MV-4-11 (cell line): ENCODE results near the gene RBP3.

Experiments
- DNase-seq: peaks from one replicate; lab custom pipeline; 2025; lab: John Stamatoyannopoulos, UW

The RBP3 gene

DNA sequence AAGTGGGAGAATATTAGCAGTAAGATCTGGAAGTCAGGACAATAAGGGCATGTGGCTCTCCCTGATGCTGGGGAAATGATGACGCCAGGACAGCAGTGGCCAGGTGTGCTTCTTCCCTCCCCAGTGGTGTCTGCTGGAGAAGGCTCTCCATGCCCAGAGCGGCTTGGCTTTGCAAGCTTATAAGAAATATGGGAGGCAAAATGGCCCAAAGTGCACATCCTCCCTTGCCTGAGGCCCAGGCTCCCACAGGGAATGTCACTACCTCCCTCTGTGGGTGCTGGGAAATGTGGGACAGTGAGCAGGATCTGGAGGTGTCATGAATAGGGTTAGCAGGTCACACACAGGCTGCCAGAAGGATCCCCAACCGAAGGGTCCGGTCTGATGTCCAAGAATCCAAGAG lies 53.0 kb downstream of the RBP3 start:
- no peak for DNase-seq

DNA sequence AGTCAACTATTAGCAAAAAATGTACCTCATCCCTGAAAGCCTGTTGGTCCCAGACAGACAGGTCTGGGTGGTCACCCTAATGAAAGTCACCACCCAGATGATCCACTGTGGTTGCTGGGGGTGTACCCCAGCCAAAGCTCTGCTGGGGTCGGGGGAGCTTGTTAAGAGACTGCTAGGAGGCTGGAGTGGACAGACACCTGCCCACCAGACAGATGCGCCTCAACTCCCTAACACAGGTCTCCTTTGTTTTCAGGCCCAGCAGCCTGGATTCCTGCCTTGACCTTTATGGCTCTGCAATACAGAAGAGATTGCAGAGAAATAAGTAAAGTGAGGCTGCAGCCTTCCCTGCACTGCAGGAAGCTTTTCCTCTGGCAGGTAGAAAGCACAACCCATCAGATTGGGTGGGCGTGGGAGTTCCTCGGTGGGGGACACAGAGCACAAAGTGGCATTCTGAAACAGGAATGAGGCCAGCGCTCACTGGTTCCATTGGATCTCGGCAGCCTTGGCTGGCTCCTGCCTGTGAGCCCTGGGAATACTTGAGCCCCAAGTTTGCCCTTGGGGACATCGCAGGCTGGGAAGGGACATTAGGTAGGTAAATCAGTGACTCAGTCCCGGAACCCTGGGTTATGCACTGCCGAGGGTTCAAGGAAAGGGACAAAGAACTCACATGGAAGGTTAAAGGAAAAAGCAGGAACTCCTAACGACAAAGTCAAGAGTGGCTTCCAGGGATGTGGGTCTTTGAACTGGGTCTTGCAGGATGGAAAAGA lies 53.9 kb downstream of the RBP3 start:
- DNase-seq: no peak

DNA sequence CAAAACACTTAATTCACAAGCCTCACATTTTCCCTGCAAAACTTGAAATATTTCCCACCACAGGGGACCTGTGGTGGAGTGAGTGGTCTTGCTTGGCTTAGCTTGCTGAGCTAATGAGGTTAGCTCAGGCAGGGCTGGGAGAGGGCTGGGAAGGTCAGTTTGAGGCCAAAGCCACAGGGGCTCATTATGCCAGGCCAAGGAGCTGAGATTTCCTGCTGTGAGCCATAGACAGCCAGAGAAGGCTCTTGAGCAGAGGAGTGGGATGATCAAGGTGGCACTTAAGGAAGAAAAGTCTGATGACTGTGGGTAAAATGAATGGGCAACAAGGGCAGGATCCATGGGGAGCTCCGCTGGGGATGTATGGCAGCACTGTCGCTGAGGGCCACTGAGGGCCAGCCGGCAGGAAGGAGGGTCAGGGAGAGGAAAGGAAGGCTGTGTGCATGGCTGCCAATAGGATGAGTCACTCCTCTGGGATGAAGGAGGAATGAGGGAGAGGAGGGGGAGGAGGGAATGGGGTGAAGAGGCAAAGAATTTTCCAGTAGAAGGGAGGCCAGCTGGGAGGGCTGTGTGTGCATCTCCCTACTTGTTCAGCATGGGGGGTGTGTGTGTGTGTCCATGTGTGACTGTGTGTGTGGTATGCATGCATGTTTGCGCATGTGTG lies 54.6 kb downstream of the RBP3 start:
- no peak for DNase-seq

DNA sequence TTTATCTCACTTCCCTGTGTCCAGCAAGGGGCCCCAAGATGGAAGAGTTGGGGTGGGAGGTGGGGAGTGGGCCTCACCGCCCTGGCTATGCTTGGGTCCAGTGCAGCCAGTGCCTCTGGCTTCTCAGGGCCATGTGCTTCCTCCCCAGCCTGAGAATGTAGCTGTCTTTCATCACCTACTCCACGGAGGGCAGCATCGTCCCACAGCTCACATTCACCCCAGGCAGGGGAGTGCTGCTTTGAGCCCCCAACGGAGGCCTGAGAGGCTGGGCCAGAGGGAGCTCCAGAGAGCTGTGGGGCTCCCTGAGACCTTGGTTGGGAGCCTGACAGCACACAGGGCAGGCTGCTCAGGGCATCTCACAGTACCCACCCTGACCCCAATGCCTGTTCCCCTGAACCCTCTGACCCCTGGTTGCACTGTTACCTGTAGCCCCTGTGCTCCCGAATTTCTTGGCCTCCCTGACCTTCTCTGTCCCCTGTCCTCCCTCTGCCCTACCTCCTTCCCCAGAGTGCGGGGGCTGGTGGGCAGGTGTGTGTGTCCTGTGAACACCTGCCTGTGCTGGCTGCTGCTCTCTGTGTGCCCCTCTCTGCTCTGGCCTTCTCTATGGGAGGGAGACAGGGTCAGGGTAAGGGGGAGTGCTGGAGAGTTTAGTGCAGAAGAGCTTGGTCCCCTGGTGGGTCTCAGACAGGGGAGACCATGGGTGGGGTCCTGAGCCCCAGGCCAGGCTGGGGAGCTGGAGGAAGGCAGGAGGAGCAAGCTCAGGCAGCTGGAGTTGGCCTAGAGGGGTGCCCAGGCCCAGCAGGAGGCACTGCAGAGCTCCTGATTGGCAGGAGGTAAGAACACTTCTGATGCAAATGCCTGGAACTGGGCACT lies 55.5 kb downstream of the RBP3 start:
- no peak for DNase-seq

DNA sequence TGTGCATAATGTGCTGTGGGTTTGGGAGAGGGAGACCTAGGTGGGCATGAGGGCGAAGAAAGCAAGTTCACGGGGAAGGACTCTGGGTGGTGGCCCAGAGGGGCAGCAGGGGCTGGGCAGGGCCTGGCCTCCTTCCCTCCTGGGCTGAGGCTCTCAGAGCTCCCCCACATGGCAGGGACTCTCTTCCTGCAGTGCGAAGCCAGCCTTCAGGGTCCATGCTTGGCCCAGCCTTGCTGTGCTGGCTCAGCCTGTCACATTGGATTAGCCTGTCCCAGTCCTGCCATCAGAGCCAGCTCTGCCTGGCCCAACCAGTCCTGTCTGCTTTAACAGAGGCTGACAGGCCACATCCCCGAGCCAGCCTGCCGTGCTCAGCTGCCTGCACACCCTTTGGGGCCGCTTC lies 56.3 kb downstream of the RBP3 start:
- DNase-seq: no peak

DNA sequence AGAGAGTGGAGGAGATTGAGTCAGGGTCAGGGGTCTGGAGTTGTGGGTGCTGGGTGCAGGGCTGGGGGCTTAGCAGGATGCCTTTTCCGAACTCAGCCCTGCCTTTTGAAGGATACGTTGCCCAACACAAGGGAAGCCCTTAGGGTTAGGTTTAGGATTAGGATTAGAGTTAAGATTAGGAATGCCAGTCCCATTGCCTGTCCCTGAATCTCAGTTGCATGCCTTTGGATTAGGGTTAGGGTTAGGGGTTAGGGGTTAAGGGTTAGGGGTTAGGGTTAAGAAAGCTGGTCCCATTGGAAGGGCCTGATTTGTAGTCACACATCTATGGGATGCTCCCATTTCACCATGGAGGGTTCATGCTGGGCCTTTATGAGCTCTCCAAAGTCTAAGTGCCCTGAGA lies 56.8 kb downstream of the RBP3 start:
- DNase-seq: no peak

DNA sequence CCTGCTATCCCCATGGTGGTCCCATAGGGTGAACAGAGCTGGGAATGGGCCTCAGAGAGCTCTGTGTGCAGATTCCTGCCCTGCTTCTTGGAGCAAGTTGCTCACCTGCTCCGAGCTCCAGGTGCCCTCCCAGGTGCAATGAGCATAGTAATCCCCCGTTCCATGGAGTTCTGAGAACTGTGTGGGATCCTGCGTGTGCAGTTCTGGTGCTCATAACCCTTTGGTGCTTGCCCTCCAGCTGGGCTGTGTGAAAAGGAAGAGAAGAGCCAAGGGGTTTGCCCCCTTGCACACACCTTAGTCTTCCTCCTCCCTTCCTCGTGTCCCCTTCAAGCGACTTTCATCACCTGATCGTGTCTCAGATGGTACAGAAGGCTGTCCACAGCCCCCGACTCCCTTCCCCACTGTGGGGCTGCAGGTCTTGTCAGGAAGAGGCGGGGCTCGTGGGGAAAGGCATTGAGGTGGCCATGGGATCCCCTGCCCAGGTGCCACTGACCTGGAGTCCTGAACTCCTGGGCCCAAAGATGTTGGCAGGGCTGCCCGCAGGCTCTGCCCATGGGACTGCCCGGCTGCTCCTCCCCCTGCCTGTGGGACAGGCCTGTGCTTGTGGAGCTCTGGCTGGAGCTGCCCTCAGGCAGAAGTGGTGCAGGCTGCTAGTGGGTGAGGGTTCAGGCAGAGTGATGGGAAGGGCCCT lies 57.8 kb downstream of the RBP3 start:
- DNase-seq: no peak

DNA sequence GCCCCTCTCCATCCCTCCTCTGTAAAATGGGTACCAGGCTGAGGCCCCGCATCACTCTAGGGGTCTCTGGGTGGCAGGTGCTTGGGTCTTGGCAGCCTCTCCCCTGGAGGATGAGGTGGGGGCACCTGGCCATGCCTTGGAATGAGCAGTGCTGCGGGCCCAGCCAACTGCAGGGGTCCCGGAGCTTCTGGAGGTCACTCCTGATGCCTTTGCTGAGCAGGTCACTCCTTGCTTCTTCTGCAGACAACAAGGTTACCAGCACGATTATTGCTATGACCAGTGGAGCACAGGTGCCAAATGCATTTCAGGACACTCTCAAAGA lies 58.3 kb downstream of the RBP3 start:
- DNase-seq: no peak

DNA sequence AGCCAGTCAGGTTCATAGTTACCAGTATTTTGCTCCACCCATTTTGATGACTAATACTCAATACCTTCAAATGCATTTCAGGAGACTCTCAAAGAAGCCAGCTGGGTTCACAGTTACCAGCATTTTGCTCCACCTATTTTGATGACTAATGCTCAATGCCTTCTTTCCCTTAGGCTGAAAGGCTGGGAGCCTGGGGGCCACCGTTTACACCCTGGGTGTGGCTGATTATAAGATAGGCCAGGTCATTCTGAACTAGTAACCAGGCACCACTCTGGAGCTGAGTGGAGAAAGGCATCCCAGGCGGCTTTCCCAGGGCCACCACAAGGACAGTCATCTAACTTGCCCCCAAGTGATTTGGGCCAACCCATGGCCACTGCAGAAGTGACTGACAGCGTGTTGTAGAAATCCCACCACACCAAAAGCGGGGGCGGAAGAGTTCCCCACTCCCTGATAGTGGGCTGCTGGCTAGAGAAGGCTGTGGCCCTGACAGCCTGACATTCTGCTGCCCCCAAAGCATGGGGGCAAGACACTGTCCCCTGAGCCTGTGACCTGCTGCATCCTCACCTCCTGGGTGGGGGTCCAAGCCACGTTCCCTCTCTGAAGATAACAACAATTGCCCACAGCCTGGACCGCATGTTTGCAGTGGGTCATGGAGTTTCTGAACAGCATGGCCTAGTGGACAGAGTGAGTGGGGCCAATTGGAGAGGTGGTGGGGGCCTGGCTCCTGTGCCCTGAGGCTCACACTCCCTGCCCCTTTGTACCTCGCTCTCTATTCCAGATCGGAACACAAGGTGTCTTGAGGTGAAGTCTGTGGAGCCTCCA lies 58.9 kb downstream of the RBP3 start:
- DNase-seq: no peak
